SHP77 treated with DMSO at 0.1 percent for 48 hours (cell line): ENCODE data around the gene MCC.

ENCODE experiments used
- DNase-seq: peaks from one replicate; lab custom pipeline; 2025; lab: John Stamatoyannopoulos, UW

The MCC gene

GRCh38 chr5:113487781-113488644 is at the start of gene MCC:
MCC (minus strand) TSS chr5:113488453.
- peak; percentile 28 for DNase-seq

- DNase-seq = no peak
These were observed 43.4 kb upstream of the MCC start for GRCh38 chr5:113531481-113532159.

GRCh38 chr5:113527746-113528145 is 39.5 kb upstream of the MCC start:
- no peak for DNase-seq

GRCh38 chr5:113526421-113526820 is 38.2 kb upstream of the MCC start:
- no peak for DNase-seq

GRCh38 chr5:113524927-113525326 is 36.7 kb upstream of the MCC start:
- DNase-seq = no peak

- DNase-seq = no peak
These were observed 34.9 kb upstream of the MCC start for GRCh38 chr5:113523168-113523567.

GRCh38 chr5:113520899-113521298 is 32.6 kb upstream of the MCC start:
- DNase-seq = no peak

GRCh38 chr5:113520429-113520828 is 32.2 kb upstream of the MCC start:
- no peak for DNase-seq

- no peak for DNase-seq
These were observed 31.2 kb upstream of the MCC start for GRCh38 chr5:113519412-113519811.

GRCh38 chr5:113518884-113519283 is 30.6 kb upstream of the MCC start:
- no peak for DNase-seq

- DNase-seq = no peak
These were observed 26.0 kb upstream of the MCC start for GRCh38 chr5:113514289-113514635.

- DNase-seq = peak; percentile 73
These were observed 25.4 kb upstream of the MCC start, which contains the start of gene YTHDC2 for GRCh38 chr5:113513384-113514288. YTHDC2 (plus strand) TSS chr5:113513694; CDS start chr5:113513896, 202 bp downstream.

- no peak for DNase-seq
These were observed 24.1 kb upstream of the MCC start for GRCh38 chr5:113512341-113512740.

- DNase-seq = peak; percentile 5
These were observed 22.7 kb upstream of the MCC start for GRCh38 chr5:113510836-113511451.

- DNase-seq = no peak
These were observed 20.5 kb upstream of the MCC start for GRCh38 chr5:113508756-113509155.

GRCh38 chr5:113507601-113508000 is 19.3 kb upstream of the MCC start:
- DNase-seq = no peak

- DNase-seq = no peak
These were observed 16.9 kb upstream of the MCC start for GRCh38 chr5:113505181-113505580.

GRCh38 chr5:113503146-113503545 is 14.9 kb upstream of the MCC start:
- DNase-seq = no peak

GRCh38 chr5:113502073-113502472 is 13.8 kb upstream of the MCC start:
- no peak for DNase-seq

- no peak for DNase-seq
These were observed 7.2 kb upstream of the MCC start for GRCh38 chr5:113495422-113495841.

GRCh38 chr5:113493446-113493845 is 5.2 kb upstream of the MCC start:
- DNase-seq = no peak

GRCh38 chr5:113491022-113491421 is 2.8 kb upstream of the MCC start:
- no peak for DNase-seq
